PFSK-1 (cell line): ENCODE results near the gene TRPC4.

ENCODE experiments used
- POLR2AphosphoS5 ChIP-seq: IDR thresholded peaks from 2 replicates; pipeline ENCODE4 v1.6.1; 2012; ENCODE audit warnings: low read depth, mild to moderate bottlenecking, control low read depth, low read length, moderate library complexity
- REST ChIP-seq, 2 experiments: IDR thresholded peaks; 2 replicates each; pipeline versions ENCODE4 v1.6.1 to v1.8.0; 2011 to 2012; ENCODE audit warnings: low read depth in 2 of 2, low read length in 2 of 2, control low read depth in 1 of 2, inconsistent platforms in 1 of 2, mild to moderate bottlenecking in 1 of 2, moderate library complexity in 1 of 2; ENCODE audit not compliant: insufficient read depth in 1 of 2

DNA sequence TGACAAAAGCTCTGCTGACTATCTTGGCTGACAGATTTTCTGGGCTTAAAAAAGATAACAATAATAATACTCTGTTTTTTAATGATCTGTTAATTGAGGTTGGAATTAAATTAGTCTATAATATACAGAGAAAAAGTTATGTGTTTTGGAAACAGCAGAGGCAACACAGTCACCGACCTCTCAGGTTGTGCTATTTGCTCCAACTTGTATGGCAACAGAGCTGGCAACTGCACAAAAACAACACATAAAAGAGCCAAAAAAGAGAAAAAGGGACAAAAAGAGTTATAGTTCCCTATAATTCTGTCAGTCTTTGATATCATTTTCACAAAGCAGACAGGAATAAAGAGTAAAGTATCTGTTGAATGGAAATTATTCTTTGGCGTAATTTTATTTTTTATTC, 168.7 kb downstream of the TRPC4 start:
- TF ChIP-seq REST (IDR thresholded peaks at IDR 0.05; ENCODE audit: insufficient read depth in 1 of 2, low read depth in 2 of 2, low read length in 2 of 2), result no peak
- TF ChIP-seq POLR2AphosphoS5, result no peak
